CD4-positive, alpha-beta T cell treated with Interferon gamma for 1 hour (primary cell): Measurements from ENCODE around the gene GJB1.
"Not testable (repeated sequence)": the region's sequence is repeated elsewhere in the genome, so short reads cannot be mapped to it uniquely, and the experiment has no call there.

Source experiments
- DNase-seq: peaks from one replicate; pipeline ENCODE4 v3.0.0-alpha.2; 2020

Gene GJB1

GRCh38 chrX:71222929-71223328 is at the start of gene GJB1:
GJB1 (plus strand) TSS chrX:71223224; CDS start chrX:71223708, 484 bp downstream.
- no peak for DNase-seq

GRCh38 chrX:71173440-71173839 is 49.6 kb upstream of the GJB1 start:
- no peak for DNase-seq

- no peak for DNase-seq
Observed at GRCh38 chrX:71174795-71175194, 48.2 kb upstream of the GJB1 start.

- DNase-seq: no peak
Observed at GRCh38 chrX:71175531-71175930, 47.5 kb upstream of the GJB1 start.

- DNase-seq: no peak
Observed at GRCh38 chrX:71177327-71177726, 45.7 kb upstream of the GJB1 start.

GRCh38 chrX:71178908-71179307 is 44.1 kb upstream of the GJB1 start:
- DNase-seq: peak; percentile 41

- not testable (repeated sequence) for DNase-seq
Observed at GRCh38 chrX:71180579-71181265, 42.3 kb upstream of the GJB1 start.

GRCh38 chrX:71181558-71181909 is 41.5 kb upstream of the GJB1 start:
- peak; percentile 48 for DNase-seq

GRCh38 chrX:71181910-71182799 is 40.9 kb upstream of the GJB1 start:
- DNase-seq: peak; percentile 86

- no peak for DNase-seq
Observed at GRCh38 chrX:71182871-71183270, 40.2 kb upstream of the GJB1 start.

- no peak for DNase-seq
Observed at GRCh38 chrX:71183341-71183740, 39.7 kb upstream of the GJB1 start.

GRCh38 chrX:71184092-71184491 is 38.9 kb upstream of the GJB1 start:
- no peak for DNase-seq

- DNase-seq: no peak
Observed at GRCh38 chrX:71184803-71185495, 38.1 kb upstream of the GJB1 start.

- DNase-seq: no peak
Observed at GRCh38 chrX:71191248-71191647, 31.8 kb upstream of the GJB1 start.

- DNase-seq: no peak
Observed at GRCh38 chrX:71195964-71196649, 26.9 kb upstream of the GJB1 start.

GRCh38 chrX:71198066-71198465 is 25.0 kb upstream of the GJB1 start:
- peak; percentile 6 for DNase-seq

- no peak for DNase-seq
Observed at GRCh38 chrX:71199252-71200008, 23.6 kb upstream of the GJB1 start.

- no peak for DNase-seq
Observed at GRCh38 chrX:71210816-71211215, 12.2 kb upstream of the GJB1 start.

GRCh38 chrX:71212536-71212935 is 10.5 kb upstream of the GJB1 start:
- no peak for DNase-seq

- DNase-seq: no peak
Observed at GRCh38 chrX:71214152-71214551, 8.9 kb upstream of the GJB1 start.

GRCh38 chrX:71214604-71215337 is 8.3 kb upstream of the GJB1 start:
- no peak for DNase-seq
